Gastrocnemius medialis (tissue), 4 donors: Measurements from ENCODE around the gene UNC5B.

ENCODE experiments used
- POLR2A ChIP-seq, 2 donors: fragments of 450-650 bp; IDR thresholded peaks; one replicate each; pipeline ENCODE4 v1.6.1; 2017; ENCODE audit warnings: antibody characterized with exemption in 2 of 2, mild to moderate bottlenecking in 2 of 2, moderate library complexity in 2 of 2
- TF ChIP-seq, protein P1 (sequence below), 5 experiments: fragments of 450-650 bp in 3 of 5; fragments of 200-600 bp in 2 of 5; sonication (generic) in 2 of 5; IDR thresholded peaks in 4 of 5; conservative IDR thresholded peaks in 1 of 5; 1 replicate in 4 of 5; 2 replicates in 1 of 5; pipeline ENCODE4 v1.5.1; 2016 to 2019; ENCODE audit warnings: antibody characterized with exemption in 5 of 5, mild to moderate bottlenecking in 3 of 5, moderate library complexity in 3 of 5

DNA sequence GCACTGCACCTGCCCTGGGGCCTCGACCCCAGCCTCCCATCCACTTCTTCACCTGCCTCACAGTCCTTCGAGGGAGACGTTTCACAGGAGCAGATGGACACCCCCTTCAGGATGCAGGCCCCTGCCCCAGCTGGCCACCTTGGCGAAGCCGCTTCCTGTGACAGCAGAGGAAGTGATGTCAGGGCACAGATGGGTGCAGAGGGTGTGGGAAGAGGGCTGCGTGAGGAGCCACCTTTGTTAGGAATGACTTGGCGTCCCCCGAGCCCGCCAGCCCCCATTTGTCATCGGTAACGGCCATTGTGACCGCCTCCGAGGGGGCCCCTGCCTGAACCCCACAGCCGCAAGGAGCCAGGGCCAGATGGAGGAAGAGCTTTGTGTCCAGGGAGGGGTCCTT is 59.3 kb downstream of the UNC5B start:
- TF ChIP-seq, protein P1, sequence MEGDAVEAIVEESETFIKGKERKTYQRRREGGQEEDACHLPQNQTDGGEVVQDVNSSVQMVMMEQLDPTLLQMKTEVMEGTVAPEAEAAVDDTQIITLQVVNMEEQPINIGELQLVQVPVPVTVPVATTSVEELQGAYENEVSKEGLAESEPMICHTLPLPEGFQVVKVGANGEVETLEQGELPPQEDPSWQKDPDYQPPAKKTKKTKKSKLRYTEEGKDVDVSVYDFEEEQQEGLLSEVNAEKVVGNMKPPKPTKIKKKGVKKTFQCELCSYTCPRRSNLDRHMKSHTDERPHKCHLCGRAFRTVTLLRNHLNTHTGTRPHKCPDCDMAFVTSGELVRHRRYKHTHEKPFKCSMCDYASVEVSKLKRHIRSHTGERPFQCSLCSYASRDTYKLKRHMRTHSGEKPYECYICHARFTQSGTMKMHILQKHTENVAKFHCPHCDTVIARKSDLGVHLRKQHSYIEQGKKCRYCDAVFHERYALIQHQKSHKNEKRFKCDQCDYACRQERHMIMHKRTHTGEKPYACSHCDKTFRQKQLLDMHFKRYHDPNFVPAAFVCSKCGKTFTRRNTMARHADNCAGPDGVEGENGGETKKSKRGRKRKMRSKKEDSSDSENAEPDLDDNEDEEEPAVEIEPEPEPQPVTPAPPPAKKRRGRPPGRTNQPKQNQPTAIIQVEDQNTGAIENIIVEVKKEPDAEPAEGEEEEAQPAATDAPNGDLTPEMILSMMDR (IDR thresholded peaks at IDR 0.05 in 4 of 5, conservative IDR thresholded peaks at IDR 0.05 in 1 of 5): no peak
- no peak for TF ChIP-seq POLR2A (IDR thresholded peaks at IDR 0.05)
